DND-41 (cell line): Measurements from ENCODE around the gene ATP6V1F.

Source experiments
- EZH2 ChIP-seq: IDR thresholded peaks from 3 replicates; pipeline ENCODE4 v1.6.1; 2012; ENCODE audit warnings: borderline replicate concordance, low read depth, mild to moderate bottlenecking, moderate library complexity, low read length, inconsistent platforms; ENCODE audit not compliant: severe bottlenecking
- TF ChIP-seq, protein P1 (sequence below): IDR thresholded peaks from 2 replicates; pipeline ENCODE4 v1.5.1; 2012; ENCODE audit warnings: borderline replicate concordance, low read length, moderate library complexity, mild to moderate bottlenecking; ENCODE audit not compliant: poor library complexity, severe bottlenecking; ENCODE audit errors: extremely low read depth

DNA sequence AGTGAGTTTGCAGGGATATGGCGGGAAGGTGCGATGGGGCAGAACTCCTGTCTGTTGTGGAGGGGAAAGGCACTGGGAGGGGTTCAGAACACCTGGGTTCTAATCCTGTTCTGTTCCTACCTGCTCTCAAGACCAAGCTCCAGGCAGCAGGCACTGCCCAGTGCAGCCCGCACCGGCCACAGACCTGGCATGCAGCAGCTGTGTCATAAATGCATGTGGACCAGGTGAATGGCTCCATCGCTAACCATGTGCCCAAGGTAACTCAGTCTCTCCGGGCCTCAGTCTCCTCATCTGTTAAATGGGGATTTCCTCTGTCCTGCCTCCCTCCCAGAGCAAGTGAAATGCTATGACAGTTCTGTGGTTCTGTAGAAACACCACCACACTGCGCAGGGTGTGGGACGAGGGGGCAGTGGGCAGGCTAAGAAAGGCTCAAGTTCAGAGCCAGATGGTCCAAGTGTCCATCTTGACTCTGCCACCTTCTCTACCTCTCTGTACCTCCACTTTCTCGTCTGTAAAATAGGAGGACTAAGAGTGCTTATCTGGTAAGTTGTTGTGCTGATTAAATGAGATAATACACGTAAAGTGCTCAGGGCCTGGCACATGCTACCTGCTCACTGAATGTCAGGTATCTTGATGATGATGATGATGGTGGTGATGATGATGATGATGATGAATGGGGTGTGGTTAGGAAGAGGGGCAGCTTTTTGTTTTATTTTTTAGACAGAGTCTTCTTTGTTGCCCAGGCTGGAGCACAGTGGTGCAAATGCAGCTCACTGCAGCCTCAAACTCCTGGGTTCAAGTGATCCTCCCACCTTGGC is 22.9 kb downstream of the ATP6V1F start:
- TF ChIP-seq EZH2: no peak
- TF ChIP-seq, protein P1, sequence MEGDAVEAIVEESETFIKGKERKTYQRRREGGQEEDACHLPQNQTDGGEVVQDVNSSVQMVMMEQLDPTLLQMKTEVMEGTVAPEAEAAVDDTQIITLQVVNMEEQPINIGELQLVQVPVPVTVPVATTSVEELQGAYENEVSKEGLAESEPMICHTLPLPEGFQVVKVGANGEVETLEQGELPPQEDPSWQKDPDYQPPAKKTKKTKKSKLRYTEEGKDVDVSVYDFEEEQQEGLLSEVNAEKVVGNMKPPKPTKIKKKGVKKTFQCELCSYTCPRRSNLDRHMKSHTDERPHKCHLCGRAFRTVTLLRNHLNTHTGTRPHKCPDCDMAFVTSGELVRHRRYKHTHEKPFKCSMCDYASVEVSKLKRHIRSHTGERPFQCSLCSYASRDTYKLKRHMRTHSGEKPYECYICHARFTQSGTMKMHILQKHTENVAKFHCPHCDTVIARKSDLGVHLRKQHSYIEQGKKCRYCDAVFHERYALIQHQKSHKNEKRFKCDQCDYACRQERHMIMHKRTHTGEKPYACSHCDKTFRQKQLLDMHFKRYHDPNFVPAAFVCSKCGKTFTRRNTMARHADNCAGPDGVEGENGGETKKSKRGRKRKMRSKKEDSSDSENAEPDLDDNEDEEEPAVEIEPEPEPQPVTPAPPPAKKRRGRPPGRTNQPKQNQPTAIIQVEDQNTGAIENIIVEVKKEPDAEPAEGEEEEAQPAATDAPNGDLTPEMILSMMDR: no peak
